GM13977 (cell line): Measurements from ENCODE around the gene PSMD5.

Source experiments
- DNase-seq: peaks from one replicate; pipeline ENCODE4 v3.0.0; 2012; ENCODE audit warnings: low spot score
- in situ Hi-C: fragments of 300-500 bp; cut with MboI; formaldehyde crosslinking; loops from one replicate; pipeline ENCODE4 v1.12.0; 2022; ENCODE audit warnings: low sequenced_read_pairs, low pct_unique_long_range_greater_than_20kb, mixed read lengths, inconsistent platforms; ENCODE audit not compliant: unreplicated experiment
- TF ChIP-seq, protein P1 (sequence below): IDR thresholded peaks from 2 replicates; pipeline ENCODE4 v1.5.1; 2012; ENCODE audit warnings: mild to moderate bottlenecking, control low read depth; ENCODE audit not compliant: insufficient read depth; ENCODE audit errors: extremely low read depth, missing control alignments

PSMD5 gene

DNA sequence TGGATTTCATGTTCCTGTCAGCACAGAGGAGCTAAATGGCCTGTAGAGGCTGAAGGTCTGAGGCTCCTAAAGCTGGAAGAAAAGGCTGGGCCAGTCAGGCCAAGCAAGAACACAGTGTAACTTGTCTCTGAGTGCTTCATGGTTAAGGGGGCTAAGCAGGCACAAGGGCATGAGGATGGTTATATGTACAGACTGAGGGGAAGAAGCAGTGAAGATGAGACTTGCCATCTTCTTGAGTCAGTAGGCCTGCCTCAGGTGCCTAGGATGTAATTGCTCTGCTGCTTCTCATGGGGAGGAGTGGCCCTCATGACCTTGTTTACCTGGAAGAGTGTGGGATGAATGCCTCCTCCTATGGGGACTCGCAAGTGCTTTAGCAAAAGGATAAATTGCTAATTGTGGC, 8.7 kb upstream of the PSMD5 start:
- in situ Hi-C loops = no loop called here
- DNase-seq = no peak
- TF ChIP-seq, protein P1, sequence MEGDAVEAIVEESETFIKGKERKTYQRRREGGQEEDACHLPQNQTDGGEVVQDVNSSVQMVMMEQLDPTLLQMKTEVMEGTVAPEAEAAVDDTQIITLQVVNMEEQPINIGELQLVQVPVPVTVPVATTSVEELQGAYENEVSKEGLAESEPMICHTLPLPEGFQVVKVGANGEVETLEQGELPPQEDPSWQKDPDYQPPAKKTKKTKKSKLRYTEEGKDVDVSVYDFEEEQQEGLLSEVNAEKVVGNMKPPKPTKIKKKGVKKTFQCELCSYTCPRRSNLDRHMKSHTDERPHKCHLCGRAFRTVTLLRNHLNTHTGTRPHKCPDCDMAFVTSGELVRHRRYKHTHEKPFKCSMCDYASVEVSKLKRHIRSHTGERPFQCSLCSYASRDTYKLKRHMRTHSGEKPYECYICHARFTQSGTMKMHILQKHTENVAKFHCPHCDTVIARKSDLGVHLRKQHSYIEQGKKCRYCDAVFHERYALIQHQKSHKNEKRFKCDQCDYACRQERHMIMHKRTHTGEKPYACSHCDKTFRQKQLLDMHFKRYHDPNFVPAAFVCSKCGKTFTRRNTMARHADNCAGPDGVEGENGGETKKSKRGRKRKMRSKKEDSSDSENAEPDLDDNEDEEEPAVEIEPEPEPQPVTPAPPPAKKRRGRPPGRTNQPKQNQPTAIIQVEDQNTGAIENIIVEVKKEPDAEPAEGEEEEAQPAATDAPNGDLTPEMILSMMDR = no peak

DNA sequence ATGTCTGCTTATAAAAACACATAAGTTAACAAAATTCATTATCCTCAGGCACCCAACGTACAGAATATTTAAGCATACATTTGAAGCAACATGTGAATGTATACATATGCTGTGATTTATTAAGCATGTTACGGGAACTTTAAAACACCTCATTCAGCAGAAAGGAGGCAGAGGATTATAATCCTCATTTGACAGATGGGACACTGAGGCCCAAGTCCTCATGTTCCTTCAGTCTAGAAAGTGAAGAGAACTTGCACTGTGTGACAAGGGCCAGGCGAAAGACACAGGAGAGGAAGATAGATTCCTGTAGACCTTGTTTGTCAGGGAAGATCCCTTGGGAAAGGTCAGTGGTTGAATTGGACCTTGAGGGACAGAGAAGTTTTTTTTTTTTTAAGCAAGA, 7.6 kb upstream of the PSMD5 start:
- in situ Hi-C loops = no loop called here
- TF ChIP-seq, protein P1 = no peak
- DNase-seq = no peak

DNA sequence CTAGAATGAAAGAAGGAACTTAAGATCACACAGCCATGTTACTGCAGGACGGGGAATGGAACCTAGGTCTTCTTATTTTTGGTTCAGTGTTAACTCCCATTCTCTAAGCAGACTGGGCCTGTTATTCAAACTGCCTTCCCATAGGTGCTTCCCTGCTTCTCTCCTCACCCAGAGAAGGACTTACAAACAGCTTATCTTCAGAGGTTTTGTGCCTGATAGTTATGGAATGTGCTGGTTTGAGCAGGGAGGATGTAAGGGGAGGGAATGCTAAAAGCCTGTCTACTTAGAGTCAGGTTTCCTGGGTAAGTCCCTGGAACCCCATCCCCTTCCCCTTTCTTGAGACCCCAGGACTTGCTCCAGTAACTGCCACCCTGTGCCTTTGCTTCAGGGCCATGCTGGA, 4.2 kb upstream of the PSMD5 start:
- in situ Hi-C loops = no loop called here
- TF ChIP-seq, protein P1 = no peak
- no peak for DNase-seq

DNA sequence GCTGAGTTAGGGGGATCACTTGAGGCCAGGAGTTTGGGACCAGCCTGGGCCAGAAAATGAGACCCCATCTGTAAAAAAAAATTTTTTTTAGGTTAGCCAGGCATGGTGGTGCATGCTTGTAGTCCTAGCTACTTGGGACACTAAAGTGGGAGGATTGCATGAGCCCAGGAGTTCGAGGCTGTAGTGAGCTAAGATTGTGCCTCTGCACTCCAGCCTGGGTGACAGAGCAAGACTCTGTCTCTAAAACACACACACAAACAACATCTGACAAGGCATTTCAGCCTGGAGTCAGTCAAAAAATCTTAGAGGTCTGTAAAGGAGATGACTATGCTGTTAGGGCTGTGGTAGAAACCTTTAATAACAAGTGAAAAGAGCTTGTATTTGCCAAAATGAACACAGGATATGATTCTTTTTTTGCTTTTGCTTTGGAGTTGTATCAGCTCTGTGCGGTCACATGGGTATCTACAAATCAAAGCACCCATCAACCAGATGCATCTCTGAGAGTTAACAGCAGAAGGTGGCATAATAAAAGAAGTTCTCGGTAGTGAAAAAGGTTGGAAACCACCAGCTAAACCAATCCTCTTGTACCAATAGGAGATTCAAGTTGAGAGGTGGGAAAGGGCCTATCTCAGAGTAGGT, 3.6 kb upstream of the PSMD5 start:
- in situ Hi-C loops = no loop called here
- TF ChIP-seq, protein P1 = no peak
- DNase-seq = no peak

DNA sequence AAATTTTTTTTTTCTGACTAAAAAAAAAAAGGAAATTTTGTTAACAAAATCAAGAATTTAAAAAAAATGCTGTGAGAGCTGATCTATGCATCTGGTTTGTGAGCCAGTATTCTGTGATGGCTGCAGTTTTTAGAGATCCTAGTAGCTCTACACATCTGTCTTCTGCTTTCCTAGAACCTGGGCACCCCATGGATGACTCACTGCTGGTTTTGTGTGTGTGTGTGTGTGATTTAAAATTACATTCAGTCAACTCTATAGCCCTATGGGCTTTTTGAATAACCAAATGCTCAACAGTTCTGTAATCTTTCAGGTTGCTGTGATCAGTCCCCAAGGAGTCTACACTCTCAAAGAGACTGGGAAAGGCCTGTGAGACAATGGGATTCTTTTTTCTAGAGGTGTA, 2.5 kb upstream of the PSMD5 start:
- TF ChIP-seq, protein P1 = no peak
- in situ Hi-C loops = no loop called here
- DNase-seq = no peak

DNA sequence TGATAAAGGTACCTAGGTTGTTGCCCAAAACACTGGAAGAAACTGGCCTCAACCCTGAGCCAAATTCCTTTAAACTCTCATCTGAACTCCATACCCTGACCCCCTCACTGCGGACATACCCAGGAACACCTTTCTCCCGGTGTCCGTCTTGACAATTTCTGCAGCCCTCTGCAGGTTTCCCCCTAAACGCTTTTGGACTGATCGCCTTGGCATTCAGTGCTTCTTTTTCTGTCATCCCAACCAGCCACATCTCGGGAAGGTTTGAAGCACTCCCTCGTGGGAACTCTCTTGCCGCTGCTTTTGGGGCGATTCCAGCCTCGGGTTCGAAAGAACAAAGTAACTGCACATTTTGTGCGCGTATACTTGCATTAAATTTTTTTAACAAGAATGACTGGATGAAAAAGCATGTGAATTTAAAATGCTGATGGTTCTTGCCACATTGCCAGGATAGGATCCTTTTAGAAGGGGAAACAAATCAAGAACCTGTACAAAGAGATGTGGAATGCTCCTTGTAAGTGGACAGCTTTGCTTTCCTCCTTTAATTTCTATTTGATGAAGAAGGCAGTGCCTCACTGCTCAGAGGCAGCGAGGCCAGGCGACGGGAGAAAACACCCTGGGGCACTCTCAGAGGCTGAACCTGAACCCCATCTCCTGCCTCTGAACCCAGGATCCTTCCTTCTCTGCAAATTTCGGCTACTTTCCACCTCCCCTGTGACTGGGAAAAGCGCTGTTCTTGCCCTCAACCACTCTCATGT, 615 bp downstream of the PSMD5 start:
- TF ChIP-seq, protein P1 = no peak
- in situ Hi-C loops = no loop called here
- DNase-seq = no peak
